Measurements from ENCODE around the gene EDN2.

The EDN2 gene

GRCh38 chr1:41484402-41485241 is at the start of gene EDN2:
TSS of gene EDN2 (minus strand) at chr1:41484683. CDS start at chr1:41484601, 82 bp downstream.
- ATAC-seq: peak; percentile 47

GRCh38 chr1:41533731-41534080 is 49.2 kb upstream of the EDN2 start:
- TF ChIP-seq, protein P1, sequence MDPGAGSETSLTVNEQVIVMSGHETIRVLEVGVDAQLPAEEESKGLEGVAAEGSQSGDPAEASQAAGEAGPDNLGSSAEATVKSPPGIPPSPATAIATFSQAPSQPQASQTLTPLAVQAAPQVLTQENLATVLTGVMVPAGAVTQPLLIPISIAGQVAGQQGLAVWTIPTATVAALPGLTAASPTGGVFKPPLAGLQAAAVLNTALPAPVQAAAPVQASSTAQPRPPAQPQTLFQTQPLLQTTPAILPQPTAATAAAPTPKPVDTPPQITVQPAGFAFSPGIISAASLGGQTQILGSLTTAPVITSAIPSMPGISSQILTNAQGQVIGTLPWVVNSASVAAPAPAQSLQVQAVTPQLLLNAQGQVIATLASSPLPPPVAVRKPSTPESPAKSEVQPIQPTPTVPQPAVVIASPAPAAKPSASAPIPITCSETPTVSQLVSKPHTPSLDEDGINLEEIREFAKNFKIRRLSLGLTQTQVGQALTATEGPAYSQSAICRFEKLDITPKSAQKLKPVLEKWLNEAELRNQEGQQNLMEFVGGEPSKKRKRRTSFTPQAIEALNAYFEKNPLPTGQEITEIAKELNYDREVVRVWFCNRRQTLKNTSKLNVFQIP (CRISPR knock-in tag; IDR thresholded peaks at IDR 0.05; ENCODE audit: borderline replicate concordance, low read depth): no peak
- TF ChIP-seq ZNF70 (CRISPR knock-in tag; IDR thresholded peaks at IDR 0.05) (no peak), CSDC2 (CRISPR knock-in tag; IDR thresholded peaks at IDR 0.05) (no peak), PATZ1 (CRISPR knock-in tag; IDR thresholded peaks at IDR 0.05; ENCODE audit: borderline replicate concordance) (no peak), ISL1 (CRISPR knock-in tag; IDR thresholded peaks at IDR 0.05) (no peak), SNAI2 (CRISPR knock-in tag; IDR thresholded peaks at IDR 0.05) (no peak), RARB (CRISPR knock-in tag; IDR thresholded peaks at IDR 0.05) (no peak), PPARA (CRISPR knock-in tag; IDR thresholded peaks at IDR 0.05; ENCODE audit: borderline replicate concordance) (no peak), ARNTL (CRISPR knock-in tag; IDR thresholded peaks at IDR 0.05; ENCODE audit: borderline replicate concordance, low read depth) (no peak), ESRRG (CRISPR knock-in tag; IDR thresholded peaks at IDR 0.05) (no peak), ZNF565 (CRISPR knock-in tag; conservative IDR thresholded peaks at IDR 0.05; ENCODE audit: low read depth) (no peak), ZFP30 (CRISPR knock-in tag; IDR thresholded peaks at IDR 0.05) (no peak), ZFP3 (CRISPR knock-in tag; IDR thresholded peaks at IDR 0.05) (no peak)
- TF ChIP-seq, protein P2, sequence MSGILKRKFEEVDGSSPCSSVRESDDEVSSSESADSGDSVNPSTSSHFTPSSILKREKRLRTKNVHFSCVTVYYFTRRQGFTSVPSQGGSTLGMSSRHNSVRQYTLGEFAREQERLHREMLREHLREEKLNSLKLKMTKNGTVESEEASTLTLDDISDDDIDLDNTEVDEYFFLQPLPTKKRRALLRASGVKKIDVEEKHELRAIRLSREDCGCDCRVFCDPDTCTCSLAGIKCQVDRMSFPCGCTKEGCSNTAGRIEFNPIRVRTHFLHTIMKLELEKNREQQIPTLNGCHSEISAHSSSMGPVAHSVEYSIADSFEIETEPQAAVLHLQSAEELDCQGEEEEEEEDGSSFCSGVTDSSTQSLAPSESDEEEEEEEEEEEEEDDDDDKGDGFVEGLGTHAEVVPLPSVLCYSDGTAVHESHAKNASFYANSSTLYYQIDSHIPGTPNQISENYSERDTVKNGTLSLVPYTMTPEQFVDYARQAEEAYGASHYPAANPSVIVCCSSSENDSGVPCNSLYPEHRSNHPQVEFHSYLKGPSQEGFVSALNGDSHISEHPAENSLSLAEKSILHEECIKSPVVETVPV (CRISPR knock-in tag; IDR thresholded peaks at IDR 0.05): no peak
- TF ChIP-seq, protein P3, sequence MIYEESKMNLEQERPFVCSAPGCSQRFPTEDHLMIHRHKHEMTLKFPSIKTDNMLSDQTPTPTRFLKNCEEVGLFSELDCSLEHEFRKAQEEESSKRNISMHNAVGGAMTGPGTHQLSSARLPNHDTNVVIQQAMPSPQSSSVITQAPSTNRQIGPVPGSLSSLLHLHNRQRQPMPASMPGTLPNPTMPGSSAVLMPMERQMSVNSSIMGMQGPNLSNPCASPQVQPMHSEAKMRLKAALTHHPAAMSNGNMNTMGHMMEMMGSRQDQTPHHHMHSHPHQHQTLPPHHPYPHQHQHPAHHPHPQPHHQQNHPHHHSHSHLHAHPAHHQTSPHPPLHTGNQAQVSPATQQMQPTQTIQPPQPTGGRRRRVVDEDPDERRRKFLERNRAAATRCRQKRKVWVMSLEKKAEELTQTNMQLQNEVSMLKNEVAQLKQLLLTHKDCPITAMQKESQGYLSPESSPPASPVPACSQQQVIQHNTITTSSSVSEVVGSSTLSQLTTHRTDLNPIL (CRISPR knock-in tag; IDR thresholded peaks at IDR 0.05; ENCODE audit: low read depth): no peak
- no peak for ATAC-seq

More at GRCh38 chr1:41484402-41485241, at the start of gene EDN2:
- TF ChIP-seq RARB (CRISPR knock-in tag; IDR thresholded peaks at IDR 0.05) (no peak), PATZ1 (CRISPR knock-in tag; IDR thresholded peaks at IDR 0.05; ENCODE audit: borderline replicate concordance) (no peak), OSR1 (CRISPR knock-in tag; IDR thresholded peaks at IDR 0.05) (no peak)

- ATAC-seq: no peak
- TF ChIP-seq ZNF8 (CRISPR knock-in tag; IDR thresholded peaks at IDR 0.05) (no peak), ZC3H10 (CRISPR knock-in tag; IDR thresholded peaks at IDR 0.05) (no peak), ESRRG (CRISPR knock-in tag; IDR thresholded peaks at IDR 0.05) (no peak), ZNF565 (CRISPR knock-in tag; conservative IDR thresholded peaks at IDR 0.05; ENCODE audit: low read depth) (no peak), ARNTL (CRISPR knock-in tag; IDR thresholded peaks at IDR 0.05; ENCODE audit: borderline replicate concordance, low read depth) (no peak), OSR1 (CRISPR knock-in tag; IDR thresholded peaks at IDR 0.05) (no peak), GLIS3 (CRISPR knock-in tag; IDR thresholded peaks at IDR 0.05) (no peak), TCF4 (CRISPR knock-in tag; IDR thresholded peaks at IDR 0.05; ENCODE audit: borderline replicate concordance) (no peak)
- TF ChIP-seq, protein P2 (CRISPR knock-in tag; IDR thresholded peaks at IDR 0.05): no peak
- TF ChIP-seq, protein P1 (CRISPR knock-in tag; IDR thresholded peaks at IDR 0.05; ENCODE audit: borderline replicate concordance, low read depth): no peak
- TF ChIP-seq, protein P3 (CRISPR knock-in tag; IDR thresholded peaks at IDR 0.05; ENCODE audit: low read depth): no peak
Observed at GRCh38 chr1:41533016-41533730, 48.7 kb upstream of the EDN2 start.

Data from SK-N-SH treated with all-trans-retinoic acid at 6 μM for 48 hours (cell line).